Epithelial cell of esophagus (primary cell): ENCODE data around the gene PUS3.

ENCODE experiments used
- DNase-seq: peaks from one replicate; pipeline ENCODE4 v3.0.0; 2010; ENCODE audit warnings: low read depth
- H3K4me3 ChIP-seq: 2 replicates; pipeline ENCODE4 v1.5.1; 2011; ENCODE audit warnings: mild to moderate bottlenecking, low read length, control low read depth
- CTCF ChIP-seq: IDR thresholded peaks from 2 replicates; pipeline ENCODE4 v1.5.1; 2011; ENCODE audit warnings: low read depth, mild to moderate bottlenecking, low read length, control low read depth, inconsistent platforms; ENCODE audit not compliant: insufficient read depth; ENCODE audit errors: missing control alignments

Gene PUS3

DNA sequence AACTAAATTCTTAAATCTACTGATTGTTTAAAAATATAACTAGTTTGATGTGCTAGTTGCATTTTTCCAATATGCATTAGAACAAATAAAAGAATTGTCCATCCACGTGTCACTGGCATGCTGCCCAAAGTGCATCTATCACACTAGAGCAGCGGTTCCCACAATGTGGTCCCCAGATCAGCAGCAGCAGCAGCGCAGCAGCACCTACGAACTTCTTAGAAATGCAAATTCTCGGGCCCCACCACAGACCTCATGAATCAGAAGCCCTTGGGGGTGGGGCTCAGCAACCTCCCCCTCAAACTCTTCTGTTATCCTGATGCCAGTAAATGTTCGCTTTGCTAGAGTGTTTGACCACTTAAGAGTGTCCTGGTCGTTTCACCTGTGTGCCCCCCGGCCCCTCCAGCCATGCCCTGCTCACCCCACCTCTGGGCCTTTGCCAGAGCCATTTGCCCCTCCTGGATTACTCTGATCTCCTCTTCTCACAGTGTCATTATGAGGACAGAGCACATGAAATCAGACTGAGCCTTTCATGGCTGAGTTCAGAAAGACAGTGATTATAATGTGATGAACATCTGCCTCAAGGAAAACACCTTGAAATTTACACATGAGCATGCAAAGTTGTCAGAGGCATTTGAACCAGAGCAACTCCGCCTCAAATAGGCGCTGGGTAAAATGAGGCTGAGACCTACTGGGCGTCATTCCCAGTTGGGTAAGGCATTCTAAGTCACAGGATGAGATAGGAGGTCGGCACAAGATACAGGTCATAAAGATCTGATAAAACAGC, 30.2 kb upstream of the PUS3 start:
- DNase-seq = no peak
- no peak overlapping the region for H3K4me3 ChIP-seq
- no peak for TF ChIP-seq CTCF

GRCh38 chr11:125932301-125932700, 29.3 kb upstream of the PUS3 start:
- no peak for TF ChIP-seq CTCF
- DNase-seq = no peak
- H3K4me3 ChIP-seq = no peak overlapping the region

- H3K4me3 ChIP-seq = no peak overlapping the region
- no peak for DNase-seq
- no peak for TF ChIP-seq CTCF
Measured at GRCh38 chr11:125931668-125932067, 28.7 kb upstream of the PUS3 start.

- no peak for TF ChIP-seq CTCF
- no peak for DNase-seq
- H3K4me3 ChIP-seq = no peak overlapping the region
Measured at GRCh38 chr11:125931116-125931515, 28.1 kb upstream of the PUS3 start.

GRCh38 chr11:125930076-125930450, 27.1 kb upstream of the PUS3 start:
- H3K4me3 ChIP-seq = no peak overlapping the region
- no peak for TF ChIP-seq CTCF
- DNase-seq = no peak

DNA sequence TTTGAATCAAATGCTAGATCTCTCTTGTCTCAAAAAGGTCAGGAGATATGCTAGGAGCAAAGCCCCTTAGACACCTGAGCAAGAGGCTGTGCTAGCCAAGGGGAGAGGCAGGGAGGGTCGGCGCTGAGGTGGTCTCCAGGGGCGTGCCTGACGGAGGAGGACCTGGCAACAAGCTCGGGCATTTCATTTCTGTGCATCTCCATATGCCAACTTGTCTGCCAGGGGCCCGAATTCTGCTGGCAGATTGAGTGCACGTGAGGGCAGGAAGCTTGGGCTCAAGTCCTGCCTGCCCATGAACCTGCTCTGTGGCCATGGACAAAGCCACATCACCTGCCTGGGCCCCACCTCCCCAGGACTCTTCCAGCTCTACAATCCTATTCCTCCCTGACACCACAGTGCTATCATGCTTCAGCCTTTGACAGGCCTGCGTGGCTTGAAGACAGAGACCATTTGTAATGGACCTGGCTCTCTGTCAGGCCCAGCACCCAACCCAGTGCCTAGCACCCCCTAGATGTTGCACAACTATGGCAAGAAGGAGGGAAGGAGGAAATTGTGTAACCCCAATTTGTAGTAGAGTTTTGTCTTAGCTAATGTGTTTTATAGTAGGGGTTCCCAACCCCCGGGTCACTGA, 26.6 kb upstream of the PUS3 start:
- DNase-seq = no peak
- no peak for TF ChIP-seq CTCF
- no peak overlapping the region for H3K4me3 ChIP-seq

- no peak for TF ChIP-seq CTCF
- no peak for DNase-seq
- no peak overlapping the region for H3K4me3 ChIP-seq
Measured at GRCh38 chr11:125926682-125927081, 23.7 kb upstream of the PUS3 start.
